ENCODE data around the gene MRFAP1.
A peak's percentile ranks its signal among the peaks of the same experiment; 100 is the strongest.

MRFAP1 gene

GRCh38 chr4:6682862-6683590, 42.5 kb downstream of the MRFAP1 start:
- Mint-ChIP-seq H3K9me3 (peaks cover 16% of the 10 kb centered on the region), H3K27me3 (ENCODE audit: low read depth, poor library complexity) (no peaks in the 10 kb centered on the region), H3K4me1 (no peaks in the 10 kb centered on the region), H3K27ac (peak overlapping the region; percentile 61), H3K36me3 (ENCODE audit: low read depth) (peaks cover 43% of the 10 kb centered on the region), H3K4me3 (no peak overlapping the region)
- TF ChIP-seq CTCF (IDR thresholded peaks at IDR 0.05) = no peak
- DNase-seq = no peak

GRCh38 chr4:6684656-6685055, 44.2 kb downstream of the MRFAP1 start:
- no peak overlapping the region for H3K4me3 Mint-ChIP-seq
- H3K27me3 Mint-ChIP-seq (ENCODE audit: low read depth, poor library complexity) = no peaks in the 10 kb centered on the region

GRCh38 chr4:6686104-6686787, 45.8 kb downstream of the MRFAP1 start:
- H3K27ac Mint-ChIP-seq = no peak overlapping the region
- peaks cover 17% of the 10 kb centered on the region for H3K36me3 Mint-ChIP-seq (ENCODE audit: low read depth)
- peaks cover 20% of the 10 kb centered on the region for H3K9me3 Mint-ChIP-seq
- no peak for DNase-seq
- H3K27me3 Mint-ChIP-seq (ENCODE audit: low read depth, poor library complexity) = no peaks in the 10 kb centered on the region
- no peak overlapping the region for H3K4me3 Mint-ChIP-seq
- H3K4me1 Mint-ChIP-seq = peaks cover 31% of the 10 kb centered on the region
- no peak for TF ChIP-seq CTCF (IDR thresholded peaks at IDR 0.05)

More at GRCh38 chr4:6684656-6685055, 44.2 kb downstream of the MRFAP1 start:
- peaks cover 20% of the 10 kb centered on the region for H3K9me3 Mint-ChIP-seq
- no peak overlapping the region for H3K27ac Mint-ChIP-seq
- DNase-seq = no peak
- TF ChIP-seq CTCF (IDR thresholded peaks at IDR 0.05) = no peak
- H3K4me1 Mint-ChIP-seq = peaks cover 16% of the 10 kb centered on the region
- H3K36me3 Mint-ChIP-seq (ENCODE audit: low read depth) = peaks cover 31% of the 10 kb centered on the region

GRCh38 chr4:6687947-6688878, 47.7 kb downstream of the MRFAP1 start:
- Mint-ChIP-seq H3K27ac (peak overlapping the region; percentile 42), H3K27me3 (ENCODE audit: low read depth, poor library complexity) (no peaks in the 10 kb centered on the region), H3K36me3 (ENCODE audit: low read depth) (peaks cover 17% of the 10 kb centered on the region), H3K4me1 (peaks cover 43% of the 10 kb centered on the region), H3K9me3 (peaks cover 20% of the 10 kb centered on the region), H3K4me3 (no peak overlapping the region)
- TF ChIP-seq CTCF (IDR thresholded peaks at IDR 0.05) = no peak
- DNase-seq = no peak

GRCh38 chr4:6688879-6689505, 48.5 kb downstream of the MRFAP1 start:
- Mint-ChIP-seq H3K27ac (peak overlapping the region; percentile 42), H3K4me1 (peaks cover 51% of the 10 kb centered on the region), H3K9me3 (peaks cover 20% of the 10 kb centered on the region), H3K4me3 (no peak overlapping the region), H3K27me3 (ENCODE audit: low read depth, poor library complexity) (no peaks in the 10 kb centered on the region), H3K36me3 (ENCODE audit: low read depth) (peaks cover 17% of the 10 kb centered on the region)
- no peak for DNase-seq
- TF ChIP-seq CTCF (IDR thresholded peaks at IDR 0.05) = no peak

Data from nephron progenitor cell (in vitro differentiated cells).